KMS-11 (cell line): ENCODE data around the gene PTGER2.

Experiments used
- H2AFZ ChIP-seq: fragments of 200-600 bp; sonication (generic); 2 replicates; pipeline ENCODE4 v1.6.1; 2016; ENCODE audit warnings: antibody characterized with exemption, mixed run types, low read depth
- H3K27ac ChIP-seq: fragments of 200-600 bp; sonication (generic); 2 replicates; pipeline ENCODE4 v1.6.1; 2016; ENCODE audit warnings: mild to moderate bottlenecking, mixed run types
- H3K27me3 ChIP-seq: fragments of 200-600 bp; sonication (generic); 2 replicates; pipeline ENCODE4 v1.6.1; 2017; ENCODE audit warnings: mild to moderate bottlenecking, low read depth, mixed run types, moderate library complexity; ENCODE audit not compliant: insufficient read depth
- H3K36me3 ChIP-seq: fragments of 200-600 bp; sonication (generic); 2 replicates; pipeline ENCODE4 v1.6.1; 2017; ENCODE audit warnings: mild to moderate bottlenecking, mixed run types; ENCODE audit not compliant: insufficient read depth
- H3K4me1 ChIP-seq: fragments of 200-600 bp; sonication (generic); 2 replicates; pipeline ENCODE4 v1.6.1; 2016; ENCODE audit warnings: mild to moderate bottlenecking, low read depth, mixed run types; ENCODE audit not compliant: poor library complexity, severe bottlenecking
- H3K4me2 ChIP-seq: fragments of 200-600 bp; sonication (generic); 2 replicates; pipeline ENCODE4 v1.7.0; 2016; ENCODE audit warnings: mild to moderate bottlenecking, mixed run types
- H3K4me3 ChIP-seq: fragments of 200-600 bp; sonication (generic); IDR thresholded peaks from 2 replicates; pipeline ENCODE4 v1.6.1; 2017; ENCODE audit warnings: low read depth, low read length, mixed read lengths; ENCODE audit not compliant: insufficient read depth
- H3K79me2 ChIP-seq: fragments of 200-600 bp; sonication (generic); 2 replicates; pipeline ENCODE4 v1.6.1; 2016; ENCODE audit warnings: low read depth, mixed run types; ENCODE audit not compliant: insufficient read depth
- H3K9ac ChIP-seq: fragments of 200-600 bp; sonication (generic); 2 replicates; pipeline ENCODE4 v1.6.1; 2016; ENCODE audit warnings: mild to moderate bottlenecking, mixed run types
- H4K20me1 ChIP-seq: fragments of 200-600 bp; sonication (generic); 2 replicates; pipeline ENCODE4 v1.6.1; 2016; ENCODE audit warnings: mild to moderate bottlenecking, mixed run types; ENCODE audit not compliant: insufficient read depth
- CTCF ChIP-seq: fragments of 200-600 bp; sonication (generic); conservative IDR thresholded peaks from 2 replicates; pipeline ENCODE4 v1.6.1; 2017; ENCODE audit warnings: low read depth, mild to moderate bottlenecking, antibody characterized with exemption, low read length, moderate library complexity, mixed read lengths

Gene PTGER2

GRCh38 chr14:52333108-52333507 lies 19.0 kb downstream of the PTGER2 start:
- TF ChIP-seq CTCF, result no peak
- no peaks in the 10 kb centered on the region for H3K4me1 ChIP-seq
- no peak overlapping the region for H3K27ac ChIP-seq
- H3K36me3 ChIP-seq, result no peaks in the 10 kb centered on the region
- no peak overlapping the region for H3K9ac ChIP-seq
- H3K4me2 ChIP-seq, result no peak overlapping the region
- no peaks in the 10 kb centered on the region for H3K79me2 ChIP-seq
- H3K27me3 ChIP-seq, result no peaks in the 10 kb centered on the region
- no peak overlapping the region for H2AFZ ChIP-seq
- H4K20me1 ChIP-seq, result no peaks in the 10 kb centered on the region
- H3K4me3 ChIP-seq, result no peak overlapping the region

- no peak overlapping the region for H3K27ac ChIP-seq
- no peak overlapping the region for H3K4me2 ChIP-seq
- no peak overlapping the region for H3K4me3 ChIP-seq
- no peak for TF ChIP-seq CTCF
- no peak overlapping the region for H2AFZ ChIP-seq
- H3K36me3 ChIP-seq, result no peaks in the 10 kb centered on the region
- no peaks in the 10 kb centered on the region for H4K20me1 ChIP-seq
- H3K79me2 ChIP-seq, result no peaks in the 10 kb centered on the region
- H3K27me3 ChIP-seq, result no peaks in the 10 kb centered on the region
- H3K4me1 ChIP-seq, result no peaks in the 10 kb centered on the region
- no peak overlapping the region for H3K9ac ChIP-seq
These were observed 19.9 kb downstream of the PTGER2 start for GRCh38 chr14:52333823-52334657.

DNA sequence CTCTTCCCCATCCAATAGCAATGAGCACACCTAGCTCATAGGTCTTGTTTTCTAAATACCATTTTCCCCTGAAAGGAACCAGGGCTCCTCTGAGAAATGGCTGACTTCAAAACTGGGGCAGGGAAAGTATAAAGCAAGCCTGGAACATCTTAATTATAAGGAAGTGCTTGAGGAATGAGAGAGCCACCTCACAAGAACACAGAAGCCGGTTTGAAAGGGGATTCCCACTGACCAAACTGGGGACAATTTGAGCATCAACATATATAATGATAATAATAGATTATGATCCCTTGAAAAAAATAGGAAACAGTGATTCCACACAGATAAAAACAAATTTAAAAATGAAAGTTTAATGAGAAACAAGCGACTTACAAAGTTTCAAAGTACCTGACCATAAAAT lies 22.1 kb downstream of the PTGER2 start:
- no peak for TF ChIP-seq CTCF
- Histone ChIP-seq H3K79me2 (no peaks in the 10 kb centered on the region), H2AFZ (no peak overlapping the region)

DNA sequence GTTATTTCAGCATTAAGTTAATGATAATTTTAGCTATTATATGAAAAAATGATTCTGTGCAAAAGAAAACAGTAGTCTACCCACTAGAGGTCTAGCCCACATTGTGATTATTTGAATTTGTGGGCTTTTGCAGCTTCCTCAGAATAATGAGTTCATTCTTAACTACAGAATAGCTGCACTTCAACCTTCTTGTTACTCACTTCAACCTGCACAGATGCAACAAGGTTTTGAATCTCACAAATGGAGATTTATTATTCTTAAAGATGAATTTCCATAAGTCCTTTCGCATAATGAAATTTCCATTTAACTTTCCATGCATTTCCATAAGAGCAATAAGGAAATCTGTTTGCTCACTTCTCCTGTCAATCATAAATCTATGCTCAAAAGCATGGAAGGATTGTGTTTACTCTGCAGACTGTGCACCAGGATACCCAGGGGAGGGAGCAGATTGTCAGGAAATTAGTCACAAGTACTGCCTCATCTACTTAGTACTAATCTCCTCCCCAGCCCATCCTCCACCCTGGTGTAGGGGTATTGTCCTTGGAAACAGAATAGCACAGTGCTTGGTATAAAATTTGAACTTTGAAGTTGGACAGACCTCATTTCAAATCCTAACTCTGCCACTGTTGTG lies 24.1 kb downstream of the PTGER2 start:
- Histone ChIP-seq H3K4me3 (no peak overlapping the region), H3K4me2 (no peak overlapping the region)

More for the DNA sequence above, 22.1 kb downstream of the PTGER2 start:
- Histone ChIP-seq H3K9ac (no peak overlapping the region), H3K4me1 (no peaks in the 10 kb centered on the region), H3K4me3 (no peak overlapping the region), H3K27ac (no peak overlapping the region), H3K36me3 (no peaks in the 10 kb centered on the region), H4K20me1 (no peaks in the 10 kb centered on the region), H3K4me2 (no peak overlapping the region), H3K27me3 (no peaks in the 10 kb centered on the region)

More for the DNA sequence above, 24.1 kb downstream of the PTGER2 start:
- no peaks in the 10 kb centered on the region for H3K36me3 ChIP-seq
- no peaks in the 10 kb centered on the region for H4K20me1 ChIP-seq
- H2AFZ ChIP-seq, result no peak overlapping the region
- no peaks in the 10 kb centered on the region for H3K79me2 ChIP-seq
- H3K4me1 ChIP-seq, result no peaks in the 10 kb centered on the region
- no peak for TF ChIP-seq CTCF
- H3K9ac ChIP-seq, result no peak overlapping the region
- H3K27me3 ChIP-seq, result no peaks in the 10 kb centered on the region
- no peak overlapping the region for H3K27ac ChIP-seq
